ENCODE measurements around the gene C11orf68. TPM values are rescaled to one million over a fixed set of nuclear protein-coding genes. Genes with fewer than 3 reads are reported as not detected.

Gene C11orf68
- total and polyA plus RNA-seq, 2 donors (not counting 1 experiment from before 2014, with no cell fraction given): 34.9 to 50.6 TPM

DNA sequence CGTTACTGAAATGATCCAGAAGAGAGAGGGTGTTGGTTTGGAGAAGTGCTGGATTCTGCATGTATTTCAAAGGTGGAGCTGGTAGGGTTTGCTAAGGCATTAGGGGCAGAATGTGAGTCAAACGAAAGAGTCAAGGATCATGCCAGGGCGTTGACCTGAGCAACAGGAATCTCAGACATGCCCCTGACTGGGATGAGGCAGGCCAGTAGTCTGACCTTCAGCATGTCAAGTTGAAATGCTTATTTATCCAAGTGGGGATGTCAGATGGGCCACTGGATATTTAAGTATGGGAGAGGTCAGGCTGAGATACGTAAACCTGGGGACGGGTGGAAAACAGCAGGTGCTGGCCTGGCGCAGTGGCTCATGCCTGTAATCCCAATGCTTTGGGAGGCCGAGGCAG is 23.7 kb upstream of the C11orf68 start:
- Mint-ChIP-seq H3K27me3 (no peaks in the 10 kb centered on the region), H3K27ac (no peak overlapping the region), H3K4me3 (no peak overlapping the region), H3K4me1 (peaks cover 13% of the 10 kb centered on the region), H3K9me3 (ENCODE audit: insufficient read depth) (no peaks in the 10 kb centered on the region)
- TF ChIP-seq EZH2 (IDR thresholded peaks at IDR 0.05; ENCODE audit: borderline replicate concordance, insufficient read depth, low read depth, low read length, poor library complexity, severe bottlenecking) (no peak), CTCF (IDR thresholded peaks at IDR 0.05) (no peak)
- Histone ChIP-seq H3K4me1 (ENCODE audit: control insufficient read depth in 2 of 2, insufficient read depth in 2 of 2, low read length in 2 of 2) (peaks cover 7 to 12% of the 10 kb centered on the region in 2 donors), H3K27me3 (replicated peaks in 1 of 4; ENCODE audit: control extremely low read depth in 1 of 4, control insufficient read depth in 3 of 4, insufficient read depth in 4 of 4, low read length in 3 of 4) (peaks cover 0 to 2% (median 0%) of the 10 kb centered on the region in 4 experiments), H3K9ac (ENCODE audit: low read length) (no peak overlapping the region), H3K36me3 (replicated peaks in 1 of 2; ENCODE audit: control extremely low read depth in 1 of 2, control insufficient read depth in 1 of 2, extremely low read depth in 1 of 2, insufficient read depth in 2 of 2, low read length in 1 of 2) (no peaks in the 10 kb centered on the region), H3K4me3 (ENCODE audit: control extremely low read depth in 1 of 5, extremely low read depth in 1 of 5, insufficient read depth in 1 of 5, low read depth in 2 of 5, low read length in 4 of 5) (no peak overlapping the region), H3K27ac (ENCODE audit: low read length in 2 of 2) (no peak overlapping the region), H2AFZ (ENCODE audit: insufficient read depth, low read depth, low read length, poor library complexity, severe bottlenecking) (no peak overlapping the region), H3K9me3 (ENCODE audit: control extremely low read depth in 1 of 3, control insufficient read depth in 2 of 3, insufficient read depth in 1 of 3, low read length in 2 of 3) (no peaks in the 10 kb centered on the region), H4K20me1 (ENCODE audit: control insufficient read depth, insufficient read depth, low read length, poor library complexity, severe bottlenecking) (no peaks in the 10 kb centered on the region), H3K4me2 (replicated peaks; ENCODE audit: low read depth, low read length, poor library complexity, severe bottlenecking) (no peak overlapping the region), H3K79me2 (ENCODE audit: control insufficient read depth, insufficient read depth, low read length) (no peaks in the 10 kb centered on the region)
- no peak for ATAC-seq (ENCODE audit: low read depth)
- 97% methylated on average over 7 of the region's 7 CpGs for WGBS (ENCODE audit: insufficient coverage)
- intact Hi-C loops (cut with micrococcal nuclease): no loop called here
- POLR2A ChIA-PET: interaction anchor here (1.1 kb wide), 1 partner anchor 37 kb away, joined by 3 read pairs; no protein-coding TSS in a partner anchor
- DNase-seq: no peak
- CTCF ChIA-PET: interaction anchor here (0.6 to 0.8 kb wide), 2 partner anchors 57 to 246 kb away, joined by 3 to 5 read pairs; no protein-coding TSS in a partner anchor

- Histone ChIP-seq H3K4me2 (replicated peaks; ENCODE audit: low read depth, low read length, poor library complexity, severe bottlenecking) (peak overlapping the region; percentile 32), H3K27me3 (replicated peaks in 1 of 4; ENCODE audit: control extremely low read depth in 1 of 4, control insufficient read depth in 3 of 4, insufficient read depth in 4 of 4, low read length in 3 of 4) (peaks cover 0 to 3% (median 0%) of the 10 kb centered on the region in 4 experiments), H3K4me3 (ENCODE audit: control extremely low read depth in 1 of 5, extremely low read depth in 1 of 5, insufficient read depth in 1 of 5, low read depth in 2 of 5, low read length in 4 of 5) (no peak overlapping the region), H3K9ac (ENCODE audit: low read length) (no peak overlapping the region), H3K36me3 (replicated peaks in 1 of 2; ENCODE audit: control extremely low read depth in 1 of 2, control insufficient read depth in 1 of 2, extremely low read depth in 1 of 2, insufficient read depth in 2 of 2, low read length in 1 of 2) (no peaks in the 10 kb centered on the region), H3K4me1 (ENCODE audit: control insufficient read depth in 2 of 2, insufficient read depth in 2 of 2, low read length in 2 of 2) (peaks cover 7 to 12% of the 10 kb centered on the region in 2 donors), H4K20me1 (ENCODE audit: control insufficient read depth, insufficient read depth, low read length, poor library complexity, severe bottlenecking) (no peaks in the 10 kb centered on the region), H3K9me3 (ENCODE audit: control extremely low read depth in 1 of 3, control insufficient read depth in 2 of 3, insufficient read depth in 1 of 3, low read length in 2 of 3) (no peaks in the 10 kb centered on the region), H3K79me2 (ENCODE audit: control insufficient read depth, insufficient read depth, low read length) (no peaks in the 10 kb centered on the region), H3K27ac (ENCODE audit: low read length in 2 of 2) (no peak overlapping the region), H2AFZ (ENCODE audit: insufficient read depth, low read depth, low read length, poor library complexity, severe bottlenecking) (peak overlapping the region; percentile 41)
- ChIA-PET CTCF (interaction anchor here (0.8 kb wide), 1 partner anchor 56 kb away, joined by 3 read pairs; no protein-coding TSS in a partner anchor), POLR2A (no interaction called here)
- Mint-ChIP-seq H3K4me1 (peaks cover 13% of the 10 kb centered on the region), H3K9me3 (ENCODE audit: insufficient read depth) (no peaks in the 10 kb centered on the region), H3K27me3 (no peaks in the 10 kb centered on the region), H3K27ac (peak overlapping the region; percentile 39), H3K4me3 (peak overlapping the region; percentile 6)
- WGBS (ENCODE audit: insufficient coverage): 90% methylated on average over 7 of the region's 9 CpGs
- DNase-seq: no peak
- intact Hi-C loops (cut with micrococcal nuclease): no loop called here
- TF ChIP-seq EZH2 (IDR thresholded peaks at IDR 0.05; ENCODE audit: borderline replicate concordance, insufficient read depth, low read depth, low read length, poor library complexity, severe bottlenecking): no peak
- ATAC-seq (ENCODE audit: low read depth): no peak
Observed at GRCh38 chr11:65941720-65942310, 23.0 kb upstream of the C11orf68 start.
